WTC11 (cell line): ENCODE data around the gene P3R3URF. TPM values are rescaled to one million over a fixed set of nuclear protein-coding genes. Genes with fewer than 3 reads are reported as not detected.

ENCODE experiments used
- ATAC-seq: fragments of 200-7000 bp; cut with Tn5 transposase; 2 replicates; pipeline ENCODE4 v1.10.0; 2021; ENCODE audit warnings: mild to moderate bottlenecking, moderate library complexity
- CTCF ChIA-PET: fragments of 300-600 bp; sonication (Branson Sonifier 250); formaldehyde crosslinking; loops from one replicate; lab custom pipeline; 2021; ENCODE audit warnings: antibody characterized with exemption; lab: Charles Lee
- POLR2A ChIA-PET: fragments of 350-600 bp; sonication (Branson Sonifier 250); formaldehyde crosslinking; loops from one replicate; lab custom pipeline; 2021; ENCODE audit warnings: antibody characterized with exemption; lab: Charles Lee
- DNase-seq: peaks from one replicate; pipeline ENCODE4 v3.0.0; 2021; ENCODE audit warnings: low spot score
- H3K27ac Mint-ChIP-seq: 2 replicates; pipeline ENCODE4 v1.8.0; 2021; ENCODE audit warnings: mixed read lengths
- H3K27me3 Mint-ChIP-seq: 2 replicates; pipeline ENCODE4 v1.8.0; 2021; ENCODE audit warnings: low read depth, mild to moderate bottlenecking, moderate library complexity, mixed read lengths
- H3K36me3 Mint-ChIP-seq: 2 replicates; pipeline ENCODE4 v1.8.0; 2021; ENCODE audit warnings: mixed read lengths
- H3K4me1 Mint-ChIP-seq: 2 replicates; pipeline ENCODE4 v1.8.0; 2022; ENCODE audit warnings: mixed read lengths
- H3K4me3 Mint-ChIP-seq: 2 replicates; pipeline ENCODE4 v1.8.0; 2021; ENCODE audit warnings: mild to moderate bottlenecking, moderate library complexity, mixed read lengths
- H3K9me3 Mint-ChIP-seq: 2 replicates; pipeline ENCODE4 v1.8.0; 2021; ENCODE audit warnings: mixed read lengths
- CREB1 ChIP-seq: sonication (generic); formaldehyde crosslinking; IDR thresholded peaks from 2 replicates; pipeline ENCODE4 v1.8.0; 2023; ENCODE audit warnings: mild to moderate bottlenecking, missing genetic modification reagents
- KAT7 ChIP-seq: sonication (generic); formaldehyde crosslinking; IDR thresholded peaks from 2 replicates; pipeline ENCODE4 v1.8.1; 2023; ENCODE audit warnings: missing genetic modification reagents, mild to moderate bottlenecking, borderline replicate concordance
- MYBL2 ChIP-seq: sonication (generic); formaldehyde crosslinking; IDR thresholded peaks from 2 replicates; pipeline ENCODE4 v1.8.1; 2023; ENCODE audit warnings: mild to moderate bottlenecking, moderate library complexity, missing genetic modification reagents
- NR3C1 ChIP-seq: sonication (generic); formaldehyde crosslinking; conservative IDR thresholded peaks from 2 replicates; pipeline ENCODE4 v1.8.1; 2023; ENCODE audit warnings: low read depth, mild to moderate bottlenecking, missing genetic modification reagents
- RELA ChIP-seq: sonication (generic); formaldehyde crosslinking; IDR thresholded peaks from 2 replicates; pipeline ENCODE4 v1.8.1; 2022; ENCODE audit warnings: missing genetic modification reagents, mild to moderate bottlenecking, borderline replicate concordance
- USF2 ChIP-seq: sonication (generic); formaldehyde crosslinking; IDR thresholded peaks from 2 replicates; pipeline ENCODE4 v1.8.1; 2023; ENCODE audit warnings: mild to moderate bottlenecking, missing genetic modification reagents, moderate library complexity
- ZBTB21 ChIP-seq: sonication (generic); formaldehyde crosslinking; IDR thresholded peaks from 2 replicates; pipeline ENCODE4 v1.8.1; 2023; ENCODE audit warnings: mild to moderate bottlenecking, missing genetic modification reagents, borderline replicate concordance
- ZNF121 ChIP-seq: sonication (generic); formaldehyde crosslinking; IDR thresholded peaks from 2 replicates; pipeline ENCODE4 v1.8.0; 2023; ENCODE audit warnings: missing genetic modification reagents
- ZNF219 ChIP-seq: sonication (generic); formaldehyde crosslinking; IDR thresholded peaks from 2 replicates; pipeline ENCODE4 v1.8.0; 2023; ENCODE audit warnings: missing genetic modification reagents, mild to moderate bottlenecking, borderline replicate concordance
- ZNF512 ChIP-seq: sonication (generic); formaldehyde crosslinking; IDR thresholded peaks from 2 replicates; pipeline ENCODE4 v1.8.1; 2022; ENCODE audit warnings: missing genetic modification reagents, borderline replicate concordance
- ZNF671 ChIP-seq: fragments of 250-450 bp; sonication (Bioruptor Pico); IDR thresholded peaks from 2 replicates; pipeline ENCODE4 v1.8.0; 2021; ENCODE audit warnings: mild to moderate bottlenecking
- total RNA-seq: library from RNA; stranded (reverse); gene quantifications from 3 replicates; pipeline ENCODE4 v1.2.3, GENCODE V29; 2021
- TF ChIP-seq, protein P1 (sequence below): sonication (generic); formaldehyde crosslinking; IDR thresholded peaks from 2 replicates; pipeline ENCODE4 v1.8.0; 2023; ENCODE audit warnings: missing genetic modification reagents, mild to moderate bottlenecking, borderline replicate concordance
- TF ChIP-seq, protein P2 (sequence below): sonication (generic); formaldehyde crosslinking; conservative IDR thresholded peaks from 2 replicates; pipeline ENCODE4 v1.8.1; 2023; ENCODE audit warnings: mild to moderate bottlenecking, low read depth, missing genetic modification reagents, moderate library complexity
- TF ChIP-seq, protein P3 (sequence below): sonication (generic); formaldehyde crosslinking; IDR thresholded peaks from 2 replicates; pipeline ENCODE4 v1.8.1; 2023; ENCODE audit warnings: mild to moderate bottlenecking, missing genetic modification reagents
- TF ChIP-seq, protein P4 (sequence below): sonication (generic); formaldehyde crosslinking; IDR thresholded peaks from 2 replicates; pipeline ENCODE4 v1.8.0; 2022; ENCODE audit warnings: mild to moderate bottlenecking, missing genetic modification reagents

The P3R3URF gene
- total RNA-seq, 1 experiment from 2014 or later: not detected

- Mint-ChIP-seq H3K27me3 (peaks cover 47% of the 10 kb centered on the region), H3K36me3 (no peaks in the 10 kb centered on the region), H3K4me1 (peaks cover 28% of the 10 kb centered on the region), H3K9me3 (no peaks in the 10 kb centered on the region), H3K27ac (no peak overlapping the region), H3K4me3 (no peak overlapping the region)
- ATAC-seq (no peak), DNase-seq (no peak)
- TF ChIP-seq ZNF671 (CRISPR knock-in tag) (no peak), ZNF121 (CRISPR knock-in tag) (no peak), USF2 (no peak), ZBTB21 (CRISPR knock-in tag) (no peak), CREB1 (CRISPR knock-in tag) (no peak), MYBL2 (CRISPR knock-in tag) (no peak), ZNF219 (no peak), NR3C1 (CRISPR knock-in tag) (no peak), RELA (CRISPR knock-in tag) (no peak), ZNF512 (no peak), KAT7 (CRISPR knock-in tag) (no peak)
- TF ChIP-seq, protein P1, sequence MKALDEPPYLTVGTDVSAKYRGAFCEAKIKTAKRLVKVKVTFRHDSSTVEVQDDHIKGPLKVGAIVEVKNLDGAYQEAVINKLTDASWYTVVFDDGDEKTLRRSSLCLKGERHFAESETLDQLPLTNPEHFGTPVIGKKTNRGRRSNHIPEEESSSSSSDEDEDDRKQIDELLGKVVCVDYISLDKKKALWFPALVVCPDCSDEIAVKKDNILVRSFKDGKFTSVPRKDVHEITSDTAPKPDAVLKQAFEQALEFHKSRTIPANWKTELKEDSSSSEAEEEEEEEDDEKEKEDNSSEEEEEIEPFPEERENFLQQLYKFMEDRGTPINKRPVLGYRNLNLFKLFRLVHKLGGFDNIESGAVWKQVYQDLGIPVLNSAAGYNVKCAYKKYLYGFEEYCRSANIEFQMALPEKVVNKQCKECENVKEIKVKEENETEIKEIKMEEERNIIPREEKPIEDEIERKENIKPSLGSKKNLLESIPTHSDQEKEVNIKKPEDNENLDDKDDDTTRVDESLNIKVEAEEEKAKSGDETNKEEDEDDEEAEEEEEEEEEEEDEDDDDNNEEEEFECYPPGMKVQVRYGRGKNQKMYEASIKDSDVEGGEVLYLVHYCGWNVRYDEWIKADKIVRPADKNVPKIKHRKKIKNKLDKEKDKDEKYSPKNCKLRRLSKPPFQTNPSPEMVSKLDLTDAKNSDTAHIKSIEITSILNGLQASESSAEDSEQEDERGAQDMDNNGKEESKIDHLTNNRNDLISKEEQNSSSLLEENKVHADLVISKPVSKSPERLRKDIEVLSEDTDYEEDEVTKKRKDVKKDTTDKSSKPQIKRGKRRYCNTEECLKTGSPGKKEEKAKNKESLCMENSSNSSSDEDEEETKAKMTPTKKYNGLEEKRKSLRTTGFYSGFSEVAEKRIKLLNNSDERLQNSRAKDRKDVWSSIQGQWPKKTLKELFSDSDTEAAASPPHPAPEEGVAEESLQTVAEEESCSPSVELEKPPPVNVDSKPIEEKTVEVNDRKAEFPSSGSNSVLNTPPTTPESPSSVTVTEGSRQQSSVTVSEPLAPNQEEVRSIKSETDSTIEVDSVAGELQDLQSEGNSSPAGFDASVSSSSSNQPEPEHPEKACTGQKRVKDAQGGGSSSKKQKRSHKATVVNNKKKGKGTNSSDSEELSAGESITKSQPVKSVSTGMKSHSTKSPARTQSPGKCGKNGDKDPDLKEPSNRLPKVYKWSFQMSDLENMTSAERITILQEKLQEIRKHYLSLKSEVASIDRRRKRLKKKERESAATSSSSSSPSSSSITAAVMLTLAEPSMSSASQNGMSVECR (CRISPR knock-in tag): no peak
- TF ChIP-seq, protein P2, sequence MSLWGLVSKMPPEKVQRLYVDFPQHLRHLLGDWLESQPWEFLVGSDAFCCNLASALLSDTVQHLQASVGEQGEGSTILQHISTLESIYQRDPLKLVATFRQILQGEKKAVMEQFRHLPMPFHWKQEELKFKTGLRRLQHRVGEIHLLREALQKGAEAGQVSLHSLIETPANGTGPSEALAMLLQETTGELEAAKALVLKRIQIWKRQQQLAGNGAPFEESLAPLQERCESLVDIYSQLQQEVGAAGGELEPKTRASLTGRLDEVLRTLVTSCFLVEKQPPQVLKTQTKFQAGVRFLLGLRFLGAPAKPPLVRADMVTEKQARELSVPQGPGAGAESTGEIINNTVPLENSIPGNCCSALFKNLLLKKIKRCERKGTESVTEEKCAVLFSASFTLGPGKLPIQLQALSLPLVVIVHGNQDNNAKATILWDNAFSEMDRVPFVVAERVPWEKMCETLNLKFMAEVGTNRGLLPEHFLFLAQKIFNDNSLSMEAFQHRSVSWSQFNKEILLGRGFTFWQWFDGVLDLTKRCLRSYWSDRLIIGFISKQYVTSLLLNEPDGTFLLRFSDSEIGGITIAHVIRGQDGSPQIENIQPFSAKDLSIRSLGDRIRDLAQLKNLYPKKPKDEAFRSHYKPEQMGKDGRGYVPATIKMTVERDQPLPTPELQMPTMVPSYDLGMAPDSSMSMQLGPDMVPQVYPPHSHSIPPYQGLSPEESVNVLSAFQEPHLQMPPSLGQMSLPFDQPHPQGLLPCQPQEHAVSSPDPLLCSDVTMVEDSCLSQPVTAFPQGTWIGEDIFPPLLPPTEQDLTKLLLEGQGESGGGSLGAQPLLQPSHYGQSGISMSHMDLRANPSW (CRISPR knock-in tag): no peak
- TF ChIP-seq, protein P3, sequence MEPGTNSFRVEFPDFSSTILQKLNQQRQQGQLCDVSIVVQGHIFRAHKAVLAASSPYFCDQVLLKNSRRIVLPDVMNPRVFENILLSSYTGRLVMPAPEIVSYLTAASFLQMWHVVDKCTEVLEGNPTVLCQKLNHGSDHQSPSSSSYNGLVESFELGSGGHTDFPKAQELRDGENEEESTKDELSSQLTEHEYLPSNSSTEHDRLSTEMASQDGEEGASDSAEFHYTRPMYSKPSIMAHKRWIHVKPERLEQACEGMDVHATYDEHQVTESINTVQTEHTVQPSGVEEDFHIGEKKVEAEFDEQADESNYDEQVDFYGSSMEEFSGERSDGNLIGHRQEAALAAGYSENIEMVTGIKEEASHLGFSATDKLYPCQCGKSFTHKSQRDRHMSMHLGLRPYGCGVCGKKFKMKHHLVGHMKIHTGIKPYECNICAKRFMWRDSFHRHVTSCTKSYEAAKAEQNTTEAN (CRISPR knock-in tag): no peak
- TF ChIP-seq, protein P4, sequence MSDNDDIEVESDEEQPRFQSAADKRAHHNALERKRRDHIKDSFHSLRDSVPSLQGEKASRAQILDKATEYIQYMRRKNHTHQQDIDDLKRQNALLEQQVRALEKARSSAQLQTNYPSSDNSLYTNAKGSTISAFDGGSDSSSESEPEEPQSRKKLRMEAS (CRISPR knock-in tag): no peak
- ChIA-PET POLR2A (no interaction called here), CTCF (no interaction called here)
Measured at GRCh38 chr1:46169811-46170454, 6.4 kb downstream of the P3R3URF start.
